Panc1 (cell line): Measurements from ENCODE around the gene CMTM4. TPM values are rescaled to one million over a fixed set of nuclear protein-coding genes. Genes with fewer than 3 reads are reported as not detected.

ENCODE experiments used
- ATAC-seq: fragments of 200-7000 bp; cut with Tn5 transposase; 2 replicates; pipeline ENCODE4 v1.9.1; 2020; ENCODE audit warnings: mild to moderate bottlenecking, moderate library complexity
- BruUV-seq: library from RNA; stranded (reverse); fragments of 400-500 nt; replicated peaks from 2 replicates; lab custom pipeline; 2021; lab: Mats Ljungman, UMichigan
- CTCF ChIA-PET: fragments of 300-600 bp; sonication (Branson Sonifier 250); formaldehyde crosslinking; loops from one replicate; lab custom pipeline; 2022; ENCODE audit warnings: antibody characterized with exemption; lab: Charles Lee
- POLR2A ChIA-PET: fragments of 300-600 bp; sonication (Branson Sonifier 250); formaldehyde crosslinking; loops from one replicate; lab custom pipeline; 2022; ENCODE audit warnings: antibody characterized with exemption; lab: Charles Lee
- DNase-seq: peaks from one replicate; pipeline ENCODE4 v3.0.0-alpha.2; 2010; ENCODE audit warnings: low read depth, low spot score
- H3K27ac ChIP-seq: 2 replicates; pipeline ENCODE4 v1.5.1; 2011; ENCODE audit warnings: mild to moderate bottlenecking, low read length, inconsistent platforms
- H3K27me3 ChIP-seq: fragments of 200-500 bp; sonication (Bioruptor generic); 2 replicates; pipeline ENCODE4 v1.6.0; 2014; ENCODE audit warnings: low read length, inconsistent platforms; ENCODE audit not compliant: control insufficient read depth, insufficient read depth
- H3K36me3 ChIP-seq: fragments of 200-500 bp; sonication (Bioruptor generic); 2 replicates; pipeline ENCODE4 v1.5.1; 2014; ENCODE audit warnings: inconsistent platforms, mild to moderate bottlenecking, low read length, moderate library complexity; ENCODE audit not compliant: control insufficient read depth, insufficient read depth
- H3K4me1 ChIP-seq: 2 replicates; pipeline ENCODE4 v1.5.1; 2011; ENCODE audit warnings: inconsistent platforms, mild to moderate bottlenecking, low read length, moderate library complexity; ENCODE audit not compliant: control insufficient read depth, insufficient read depth
- H3K4me3 ChIP-seq, 2 experiments: 2 replicates each; pipeline ENCODE4 v1.5.1; 2011 to 2012; ENCODE audit warnings: low read depth in 2 of 2, low read length in 2 of 2, mild to moderate bottlenecking in 2 of 2, inconsistent platforms in 1 of 2, moderate library complexity in 1 of 2
- H3K9me3 ChIP-seq: fragments of 200-500 bp; sonication (Bioruptor generic); 2 replicates; pipeline ENCODE4 v1.5.1; 2014; ENCODE audit warnings: low read depth, mild to moderate bottlenecking, inconsistent platforms, low read length, moderate library complexity; ENCODE audit not compliant: control insufficient read depth, insufficient read depth
- CTCF ChIP-seq: fragments of 450-650 bp; IDR thresholded peaks from 2 replicates; pipeline ENCODE4 v1.5.1; 2017; ENCODE audit warnings: mild to moderate bottlenecking
- POLR2AphosphoS5 ChIP-seq: IDR thresholded peaks from 2 replicates; pipeline ENCODE4 v1.6.1; 2012; ENCODE audit warnings: mild to moderate bottlenecking, low read depth, low read length, moderate library complexity
- REST ChIP-seq, 2 experiments: IDR thresholded peaks; 2 replicates each; pipeline ENCODE4 v1.6.1; 2011 to 2012; ENCODE audit warnings: low read depth in 2 of 2, control low read depth in 1 of 2, low read length in 1 of 2, mild to moderate bottlenecking in 1 of 2, moderate library complexity in 1 of 2; ENCODE audit not compliant: insufficient read depth in 1 of 2
- SIN3A ChIP-seq: IDR thresholded peaks from 2 replicates; pipeline ENCODE4 v1.6.1; 2012; ENCODE audit warnings: low read depth, mild to moderate bottlenecking, low read length, moderate library complexity, borderline replicate concordance; ENCODE audit not compliant: insufficient read depth
- TCF7L2 ChIP-seq: IDR thresholded peaks from 2 replicates; pipeline ENCODE4 v1.6.1; 2011; ENCODE audit warnings: mild to moderate bottlenecking, low read depth, low read length, inconsistent platforms
- in situ Hi-C: cut with HindIII; loops from 2 replicates; pipeline ENCODE4 v1.10.0; 2016; ENCODE audit warnings: low sequenced_read_pairs, low pct_unique_long_range_greater_than_20kb
- intact Hi-C: fragments of 100-400 bp; cut with micrococcal nuclease; formaldehyde crosslinking; loops from one replicate; pipeline ENCODE4 v1.10.0; 2022; ENCODE audit not compliant: unreplicated experiment
- total RNA-seq: library from RNA; stranded (reverse); gene quantifications from one replicate; pipeline ENCODE4 v1.2.1, GENCODE V29; 2021; ENCODE audit not compliant: unreplicated experiment

The CMTM4 gene
- total RNA-seq, 1 experiment from 2014 or later: 51.9 TPM

- TF ChIP-seq REST (IDR thresholded peaks at IDR 0.05; ENCODE audit: insufficient read depth in 1 of 2, low read depth in 2 of 2, low read length in 1 of 2) (no peak), CTCF (no peak), SIN3A (no peak), TCF7L2 (no peak), POLR2AphosphoS5 (no peak)
- Histone ChIP-seq H3K4me3 (no peak overlapping the region), H3K27ac (no peak overlapping the region), H3K27me3 (no peaks in the 10 kb centered on the region), H3K4me1 (no peaks in the 10 kb centered on the region; the same call in 1 of the 2 replicates), H3K9me3 (no peaks in the 10 kb centered on the region), H3K36me3 (no peaks in the 10 kb centered on the region)
- CTCF ChIA-PET: no interaction called here
- BruUV-seq: no TSS peak
- in situ Hi-C loops: no loop called here
- DNase-seq (no peak), ATAC-seq (no peak)
- POLR2A ChIA-PET: no interaction called here
- intact Hi-C loops: no loop called here
Measured at GRCh38 chr16:66569827-66570405, 126.6 kb downstream of the CMTM4 start.

DNA sequence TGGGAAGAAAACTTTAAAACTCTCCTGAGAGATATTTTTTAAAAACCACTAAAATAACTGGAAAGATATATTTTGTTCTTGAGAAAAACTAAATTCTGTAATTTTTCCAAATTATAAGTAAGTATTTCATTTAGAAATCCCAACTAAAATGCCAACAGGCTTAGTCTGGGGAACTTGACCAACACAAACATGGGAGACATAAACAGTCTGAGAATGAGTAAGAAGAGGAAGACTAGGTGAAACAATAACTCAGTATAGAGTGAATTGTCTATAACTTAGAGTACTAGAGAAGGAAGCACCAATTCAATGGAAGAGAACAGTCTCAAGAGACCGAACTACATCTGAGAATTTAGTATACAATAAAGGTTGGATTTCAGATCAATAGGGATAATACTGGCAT is 127.4 kb downstream of the CMTM4 start:
- H3K27ac ChIP-seq: no peak overlapping the region
- no peak for DNase-seq
- ATAC-seq: no peak
- no TSS peak for BruUV-seq
- H3K4me1 ChIP-seq: no peaks in the 10 kb centered on the region; the same call in 1 of the 2 replicates
- in situ Hi-C loops (no loop called here), intact Hi-C loops (no loop called here)
- H3K4me3 ChIP-seq: no peak overlapping the region
- no peak for TF ChIP-seq SIN3A
- no peak for TF ChIP-seq TCF7L2
- TF ChIP-seq POLR2AphosphoS5: no peak
- no peak for TF ChIP-seq CTCF
- no peak for TF ChIP-seq REST (IDR thresholded peaks at IDR 0.05; ENCODE audit: insufficient read depth in 1 of 2, low read depth in 2 of 2, low read length in 1 of 2)
- no peaks in the 10 kb centered on the region for H3K9me3 ChIP-seq
- ChIA-PET CTCF (no interaction called here), POLR2A (no interaction called here)
- H3K36me3 ChIP-seq: no peaks in the 10 kb centered on the region
- no peaks in the 10 kb centered on the region for H3K27me3 ChIP-seq
